AG09309 (cell line): ENCODE data around the gene POTEF.
A peak's percentile ranks its signal among the peaks of the same experiment; 100 is the strongest.
"Not testable (repeated sequence)": the region's sequence is repeated elsewhere in the genome, so short reads cannot be mapped to it uniquely, and the experiment has no call there.

ENCODE experiments used
- DNase-seq: peaks from one replicate; pipeline ENCODE4 v3.0.0-alpha.2; 2010; ENCODE audit warnings: low read depth
- H3K4me3 ChIP-seq: 2 replicates; pipeline ENCODE4 v1.5.1; 2011; ENCODE audit warnings: mild to moderate bottlenecking, low read depth, low read length, moderate library complexity; ENCODE audit not compliant: control insufficient read depth
- CTCF ChIP-seq: IDR thresholded peaks from 2 replicates; pipeline ENCODE4 v1.5.1; 2011; ENCODE audit warnings: mild to moderate bottlenecking, low read depth, low read length, inconsistent platforms; ENCODE audit not compliant: insufficient read depth, control insufficient read depth; ENCODE audit errors: missing control alignments

POTEF gene

GRCh38 chr2:130160131-130160530 is 31.1 kb upstream of the POTEF start:
- DNase-seq, result no peak
- no peak overlapping the region for H3K4me3 ChIP-seq
- TF ChIP-seq CTCF, result no peak

GRCh38 chr2:130159376-130159775 is 30.4 kb upstream of the POTEF start:
- not testable (repeated sequence) for H3K4me3 ChIP-seq, DNase-seq

GRCh38 chr2:130158631-130159030 is 29.6 kb upstream of the POTEF start:
- DNase-seq, result no peak
- no peak overlapping the region for H3K4me3 ChIP-seq
- no peak for TF ChIP-seq CTCF

- not testable (repeated sequence) for H3K4me3 ChIP-seq, DNase-seq
These were observed 28.9 kb upstream of the POTEF start for GRCh38 chr2:130157825-130158514.

- H3K4me3 ChIP-seq, DNase-seq: not testable (repeated sequence)
These were observed 28.3 kb upstream of the POTEF start for GRCh38 chr2:130157354-130157753.

- DNase-seq, result no peak
- no peak overlapping the region for H3K4me3 ChIP-seq
- no peak for TF ChIP-seq CTCF
These were observed 27.6 kb upstream of the POTEF start for GRCh38 chr2:130156624-130157004.

GRCh38 chr2:130155956-130156623 is 27.1 kb upstream of the POTEF start:
- not testable (repeated sequence) for DNase-seq, H3K4me3 ChIP-seq
- TF ChIP-seq CTCF, result peak; percentile 61

GRCh38 chr2:130154773-130155765 is 26.0 kb upstream of the POTEF start:
- DNase-seq, result no peak
- no peak for TF ChIP-seq CTCF

GRCh38 chr2:130154423-130154770 is 25.4 kb upstream of the POTEF start:
- not testable (repeated sequence) for H3K4me3 ChIP-seq, DNase-seq

More at GRCh38 chr2:130154773-130155765, 26.0 kb upstream of the POTEF start:
- no peak overlapping the region for H3K4me3 ChIP-seq

GRCh38 chr2:130153721-130154422 is 24.9 kb upstream of the POTEF start:
- DNase-seq, result not testable (repeated sequence)

More at GRCh38 chr2:130153721-130154422, 24.9 kb upstream of the POTEF start:
- not testable (repeated sequence) for H3K4me3 ChIP-seq
